ENCODE results near the gene ANKRD66. TPM values are rescaled to one million over a fixed set of nuclear protein-coding genes. Genes with fewer than 3 reads are reported as not detected.

Gene ANKRD66
- polyA plus RNA-seq, 2 of the 4 experiments (the other 2 are of a cell fraction), result not detected

DNA sequence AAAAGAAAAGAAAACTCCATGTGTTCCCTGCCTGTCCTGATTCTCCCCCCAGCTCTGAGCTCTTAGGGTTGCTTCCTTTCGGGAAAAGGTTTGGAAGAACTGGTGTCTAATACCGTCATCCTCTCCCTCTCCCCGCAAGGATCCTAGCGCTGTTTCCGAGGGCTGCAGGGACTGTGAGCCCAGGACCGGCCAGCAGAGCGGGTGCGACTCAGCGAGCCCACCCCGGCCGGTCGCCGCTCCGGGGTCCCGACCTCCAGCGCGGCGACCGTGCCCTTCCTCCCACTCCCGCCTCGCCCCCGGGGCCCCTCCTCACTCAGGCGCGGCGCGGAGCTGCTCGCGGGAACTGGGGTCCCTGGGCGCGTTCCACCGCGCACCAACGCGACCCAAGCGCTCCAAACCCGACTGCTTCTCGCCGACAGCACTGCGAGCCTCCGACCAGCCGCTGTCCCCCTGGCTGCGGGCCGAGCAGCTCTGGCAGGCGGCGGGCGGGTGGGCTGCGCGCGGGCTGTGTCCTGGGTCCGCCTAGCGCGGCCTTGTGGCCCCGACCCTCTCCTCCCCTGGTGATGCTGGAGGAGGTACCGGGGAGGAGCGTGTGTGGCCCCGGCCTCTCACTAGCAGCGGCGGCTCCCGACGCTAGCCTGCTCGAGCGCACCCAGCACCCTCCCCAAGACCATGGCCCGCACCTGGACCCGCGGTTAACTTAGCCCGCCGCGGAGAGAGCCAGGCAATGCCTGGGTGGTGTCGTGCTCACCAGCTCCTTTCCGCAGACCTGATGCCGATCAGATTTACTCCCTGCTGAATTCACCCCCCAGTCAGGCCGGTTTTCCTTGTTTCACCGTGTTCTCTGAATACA, 11.6 kb upstream of the ANKRD66 start, which contains the start of gene PLA2G7:
Gene PLA2G7 (minus strand): TSS at position 509 of the 853 bp plus-strand sequence. CDS start 12,484 bp downstream, outside the sequence.
- Histone ChIP-seq H3K27ac (peak within 1 kb of the TSS in 1 of 2 experiments; percentile 55; a peak in 2 of 6 replicates), H3K4me1 (no peaks in the 10 kb centered on the region), H3K9me3 (no peaks in the 10 kb centered on the region), H3K4me2 (peak within 1 kb of the TSS; percentile 99), H3K4me3 (peak within 1 kb of the TSS; percentile 62)
- DNase-seq (ENCODE audit: low read depth in 1 of 2, low spot score in 1 of 2) (peak; percentile 6 to 20), FAIRE-seq (no peak), ATAC-seq (peak; percentile 88 to 89)
- TF ChIP-seq POLR2A (IDR thresholded peaks at IDR 0.05; ENCODE audit: low read length) (no peak), NFE2L2 (conservative IDR thresholded peaks at IDR 0.05; ENCODE audit: low read length) (no peak), CBX2 (IDR thresholded peaks at IDR 0.05; ENCODE audit: borderline replicate concordance, low read depth) (no peak), RAD21 (conservative IDR thresholded peaks at IDR 0.05 in 1 of 2, IDR thresholded peaks at IDR 0.05 in 1 of 2) (no peak), MAFK (IDR thresholded peaks at IDR 0.05; ENCODE audit: partially characterized antibody) (no peak), RARB (CRISPR knock-in tag; IDR thresholded peaks at IDR 0.05) (no peak), ESRRA (IDR thresholded peaks at IDR 0.05; ENCODE audit: borderline replicate concordance, low read length) (no peak), TP53 (CRISPR knock-in tag; IDR thresholded peaks at IDR 0.05) (no peak), RNF2 (IDR thresholded peaks at IDR 0.05; ENCODE audit: borderline replicate concordance, low read depth) (no peak), RCOR1 (IDR thresholded peaks at IDR 0.05; ENCODE audit: low read depth, low read length) (no peak), CHD4 (IDR thresholded peaks at IDR 0.05; ENCODE audit: borderline replicate concordance) (no peak), HOXB13 (CRISPR knock-in tag; IDR thresholded peaks at IDR 0.05; ENCODE audit: low read depth) (no peak), HEYL (CRISPR knock-in tag; IDR thresholded peaks at IDR 0.05) (no peak), EHMT2 (IDR thresholded peaks at IDR 0.05; ENCODE audit: low read depth) (no peak), HDAC2 (IDR thresholded peaks at IDR 0.05) (no peak), RFX5 (IDR thresholded peaks at IDR 0.05) (no peak)
- TF ChIP-seq, protein P1, sequence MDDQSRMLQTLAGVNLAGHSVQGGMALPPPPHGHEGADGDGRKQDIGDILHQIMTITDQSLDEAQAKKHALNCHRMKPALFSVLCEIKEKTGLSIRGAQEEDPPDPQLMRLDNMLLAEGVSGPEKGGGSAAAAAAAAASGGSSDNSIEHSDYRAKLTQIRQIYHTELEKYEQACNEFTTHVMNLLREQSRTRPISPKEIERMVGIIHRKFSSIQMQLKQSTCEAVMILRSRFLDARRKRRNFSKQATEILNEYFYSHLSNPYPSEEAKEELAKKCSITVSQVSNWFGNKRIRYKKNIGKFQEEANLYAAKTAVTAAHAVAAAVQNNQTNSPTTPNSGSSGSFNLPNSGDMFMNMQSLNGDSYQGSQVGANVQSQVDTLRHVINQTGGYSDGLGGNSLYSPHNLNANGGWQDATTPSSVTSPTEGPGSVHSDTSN (IDR thresholded peaks at IDR 0.05), result no peak
- ChIA-PET POLR2A (no interaction called here), CTCF (interaction anchor here (1.0 kb wide), 1 partner anchor 8 kb away, joined by 3 read pairs; no protein-coding TSS in a partner anchor)
- 25% methylated on average over 16 of the region's 73 CpGs for WGBS (ENCODE audit: missing lambda C conversion rate)

DNA sequence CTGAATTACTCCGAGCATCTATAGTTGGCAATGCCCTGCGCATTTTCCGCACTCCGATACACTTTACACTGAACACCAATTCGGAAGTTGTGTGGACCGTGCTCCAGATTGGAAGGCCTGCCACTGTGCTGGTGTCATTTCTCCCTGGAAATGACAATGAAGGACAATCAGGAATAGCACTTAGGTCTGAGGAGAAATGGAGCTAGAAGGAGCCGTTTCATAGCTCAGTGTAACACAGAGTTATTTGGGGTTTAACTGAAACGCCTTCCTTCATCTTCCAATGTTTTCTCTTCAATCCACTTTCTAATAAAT, 11.1 kb upstream of the ANKRD66 start:
- DNase-seq (ENCODE audit: low read depth in 1 of 2, low spot score in 1 of 2) (no peak), FAIRE-seq (no peak), ATAC-seq (no peak)
- H3K9me3 ChIP-seq, result no peaks in the 10 kb centered on the region
- peak overlapping the region; percentile 62; the same call in 2 of the 3 replicates for H3K4me3 ChIP-seq
- ChIA-PET POLR2A (no interaction called here), CTCF (no interaction called here)
- H3K4me1 ChIP-seq, result no peaks in the 10 kb centered on the region
- WGBS (ENCODE audit: missing lambda C conversion rate), result 80% methylated on average over 8 of the region's 8 CpGs
- TF ChIP-seq HOXA7 (CRISPR knock-in tag; IDR thresholded peaks at IDR 0.05) (no peak), TFCP2L1 (CRISPR knock-in tag; IDR thresholded peaks at IDR 0.05) (no peak), HEYL (CRISPR knock-in tag; IDR thresholded peaks at IDR 0.05) (no peak), NFE2L2 (conservative IDR thresholded peaks at IDR 0.05; ENCODE audit: low read length) (no peak), FOSB (CRISPR knock-in tag; IDR thresholded peaks at IDR 0.05) (no peak), BHLHE40 (IDR thresholded peaks at IDR 0.05; ENCODE audit: low read depth, low read length) (no peak), TP53 (CRISPR knock-in tag; IDR thresholded peaks at IDR 0.05) (no peak), KDM1A (IDR thresholded peaks at IDR 0.05; ENCODE audit: low read depth) (no peak), RARB (CRISPR knock-in tag; IDR thresholded peaks at IDR 0.05) (no peak), RAD21 (conservative IDR thresholded peaks at IDR 0.05 in 1 of 2, IDR thresholded peaks at IDR 0.05 in 1 of 2) (no peak), PHF8 (IDR thresholded peaks at IDR 0.05; ENCODE audit: borderline replicate concordance, low read depth) (no peak), RFX5 (IDR thresholded peaks at IDR 0.05) (no peak), HOXB13 (CRISPR knock-in tag; IDR thresholded peaks at IDR 0.05; ENCODE audit: low read depth) (no peak)
- TF ChIP-seq, protein P2, sequence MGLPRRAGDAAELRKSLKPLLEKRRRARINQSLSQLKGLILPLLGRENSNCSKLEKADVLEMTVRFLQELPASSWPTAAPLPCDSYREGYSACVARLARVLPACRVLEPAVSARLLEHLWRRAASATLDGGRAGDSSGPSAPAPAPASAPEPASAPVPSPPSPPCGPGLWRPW (IDR thresholded peaks at IDR 0.05), result no peak
- TF ChIP-seq, protein P3, sequence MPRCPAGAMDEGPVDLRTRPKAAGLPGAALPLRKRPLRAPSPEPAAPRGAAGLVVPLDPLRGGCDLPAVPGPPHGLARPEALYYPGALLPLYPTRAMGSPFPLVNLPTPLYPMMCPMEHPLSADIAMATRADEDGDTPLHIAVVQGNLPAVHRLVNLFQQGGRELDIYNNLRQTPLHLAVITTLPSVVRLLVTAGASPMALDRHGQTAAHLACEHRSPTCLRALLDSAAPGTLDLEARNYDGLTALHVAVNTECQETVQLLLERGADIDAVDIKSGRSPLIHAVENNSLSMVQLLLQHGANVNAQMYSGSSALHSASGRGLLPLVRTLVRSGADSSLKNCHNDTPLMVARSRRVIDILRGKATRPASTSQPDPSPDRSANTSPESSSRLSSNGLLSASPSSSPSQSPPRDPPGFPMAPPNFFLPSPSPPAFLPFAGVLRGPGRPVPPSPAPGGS (IDR thresholded peaks at IDR 0.05), result no peak
- no peak overlapping the region for H3K27ac ChIP-seq
- H3K4me2 ChIP-seq, result peak overlapping the region; percentile 99
